Heart left ventricle (tissue), 16 donors: ENCODE results near the gene ZBTB20. TPM values are rescaled to one million over a fixed set of nuclear protein-coding genes. Genes with fewer than 3 reads are reported as not detected.

ENCODE experiments used
- ATAC-seq, 4 donors: fragments of 200-7000 bp; cut with Tn5 transposase; one replicate each; pipeline ENCODE4 v1.9.1; 2020 to 2022; ENCODE audit warnings: moderate library complexity in 4 of 4, mild to moderate bottlenecking in 3 of 4, moderate number of reproducible peaks in 1 of 4
- DNase-seq, 5 donors: peaks; one replicate each; pipeline ENCODE4 v3.0.0-alpha.2; 2020
- H3K27ac ChIP-seq, 12 donors: fragments of 200-600 bp; sonication (generic) in 4 of 12; one replicate each; pipeline versions ENCODE4 v1.5.0 to v1.8.0; 2016 to 2022; ENCODE audit warnings: mild to moderate bottlenecking in 2 of 12
- H3K27me3 ChIP-seq, 9 donors: fragments of 200-600 bp; sonication (generic) in 2 of 9; one replicate each; pipeline versions ENCODE4 v1.5.1 to v1.8.0; 2016 to 2022; ENCODE audit warnings: mild to moderate bottlenecking in 3 of 9
- H3K36me3 ChIP-seq, 9 donors: fragments of 200-600 bp; sonication (generic) in 2 of 9; one replicate each; pipeline versions ENCODE4 v1.5.0 to v1.8.0; 2018 to 2022; ENCODE audit warnings: mild to moderate bottlenecking in 2 of 9
- H3K4me1 ChIP-seq, 12 donors: fragments of 200-600 bp; sonication (generic) in 4 of 12; one replicate each; pipeline versions ENCODE4 v1.5.0 to v1.8.0; 2016 to 2022; ENCODE audit warnings: mild to moderate bottlenecking in 3 of 12
- H3K4me3 ChIP-seq, 12 donors: fragments of 200-600 bp; sonication (generic) in 4 of 12; one replicate each; pipeline versions ENCODE4 v1.5.0 to v1.8.0; 2017 to 2022; ENCODE audit warnings: mild to moderate bottlenecking in 9 of 12, moderate library complexity in 4 of 12
- H3K9me3 ChIP-seq, 12 donors: fragments of 200-600 bp; sonication (generic) in 4 of 12; one replicate each; pipeline versions ENCODE4 v1.5.0 to v1.8.0; 2016 to 2022; ENCODE audit warnings: mild to moderate bottlenecking in 1 of 12
- POLR2A ChIP-seq, 2 donors: fragments of 450-650 bp; IDR thresholded peaks; one replicate each; pipeline ENCODE4 v1.6.1; 2017; ENCODE audit warnings: antibody characterized with exemption in 2 of 2, mild to moderate bottlenecking in 2 of 2, moderate library complexity in 2 of 2
- WGBS, 4 donors: extraction: QIAGEN DNeasy Blood & Tissue Kit in 2 of 4; methylation state at CpG; one replicate each; pipeline versions ENCODE4 v1.1.5 to v1.1.7; 2013 to 2018; 5-methylcytosine and 5-hydroxymethylcytosine counted together
- intact Hi-C, 10 donors: fragments of 100-400 bp; cut with DNase I; formaldehyde crosslinking; loops; one replicate each; pipeline versions ENCODE4 v1.11.1 to v1.14.2; 2022
- polyA plus RNA-seq, 2 donors: library from polyadenylated mRNA; stranded (reverse); fragments of 200-250 nt; gene quantifications; one replicate each; pipeline ENCODE4 v1.2.3, GENCODE V29; 2013
- total RNA-seq, 9 donors: library from RNA; depleted of rRNA in 2 of 9; stranded (reverse); fragments of >200 nt in 2 of 9; fragmentation: NEBNext Ultra II Directional in 3 of 9; extraction: Animal tissue kit (Norgen Biotek cat#: 25700) in 3 of 9; gene quantifications; one replicate each; pipeline versions ENCODE4 v1.1.0 to v1.2.4, GENCODE V29; 2016 to 2023
- TF ChIP-seq, protein P1 (sequence below), 12 donors: fragments of 200-600 bp; sonication (generic) in 4 of 12; IDR thresholded peaks; one replicate each; pipeline versions ENCODE4 v1.5.0 to v1.8.0; 2018 to 2022; ENCODE audit warnings: antibody characterized with exemption in 12 of 12, mild to moderate bottlenecking in 5 of 12
- donor health status: ischemic (EF 13 %, LVEDD 7.1; RV severe dilation, severe dysfunction).
- donor health status: healthy with polysubstance abuse.
- donor health status: DM: no; HTN: yes; CAD: no.
- donor health status: DM: no; HTN: no; CAD: no.
- donor health status: ischemic (EF 25% LVEDD 6.9; RV normal size, moderate dysfunction).
- donor health status: ischemic (EF 25% LVEDD 5.7; RV mildly dilated, moderate dysfunction).
- donor health status: healthy.
- donor health status: DM: yes; HTN: yes; CAD: no.
- donor health status: ischemic (EF 35%, LVEDD 5.7; RV mildly dilated, moderate dysfunction).
- donor health status: nonischemic (EF 11% LVEDD 7.7; RV severe dilation, severe dysfunction).
- donor health status: DM: yes; HTN: yes; CAD: no.
- donor health status: PGD.
- donor health status: ischemic (EF 29% LVEDD 5.4; RV normal size, mild dysfunction).
- donor health status: nonischemic (EF 23%, LVEDD 6.1; RV moderate dilation, normal function).

The ZBTB20 gene
- total and polyA plus RNA-seq, 11 donors = 6.2 to 109 (median 77.3) TPM

DNA sequence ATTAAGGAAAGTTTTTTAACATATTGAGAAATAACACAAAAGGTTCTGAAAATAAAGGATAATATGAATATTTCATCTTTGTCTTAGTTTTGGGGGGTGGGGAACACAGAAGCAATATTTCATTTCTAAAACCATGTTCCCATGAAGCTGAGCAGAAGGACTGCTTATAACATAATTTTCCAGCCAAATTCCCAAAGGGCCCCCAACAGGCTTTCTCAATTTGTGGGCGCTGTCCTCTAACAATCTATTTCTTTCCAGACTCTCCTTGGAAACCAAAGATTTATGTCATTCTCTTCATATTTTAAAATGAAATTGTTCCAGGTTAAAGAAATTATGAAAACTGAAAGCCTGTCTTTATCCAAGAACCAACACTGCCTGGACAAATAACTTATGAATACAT, 273.5 kb downstream of the ZBTB20 start:
- Histone ChIP-seq H3K27me3 (no peaks in the 10 kb centered on the region), H3K4me1 (peaks cover 3 to 48% (median 27%) of the 10 kb centered on the region in 12 donors), H3K9me3 (no peaks in the 10 kb centered on the region), H3K4me3 (no peak overlapping the region), H3K27ac (peak overlapping the region in 4 of 12 donors; percentile 3 to 49 (median 40)), H3K36me3 (no peaks in the 10 kb centered on the region)
- TF ChIP-seq POLR2A (IDR thresholded peaks at IDR 0.05) = no peak
- TF ChIP-seq, protein P1, sequence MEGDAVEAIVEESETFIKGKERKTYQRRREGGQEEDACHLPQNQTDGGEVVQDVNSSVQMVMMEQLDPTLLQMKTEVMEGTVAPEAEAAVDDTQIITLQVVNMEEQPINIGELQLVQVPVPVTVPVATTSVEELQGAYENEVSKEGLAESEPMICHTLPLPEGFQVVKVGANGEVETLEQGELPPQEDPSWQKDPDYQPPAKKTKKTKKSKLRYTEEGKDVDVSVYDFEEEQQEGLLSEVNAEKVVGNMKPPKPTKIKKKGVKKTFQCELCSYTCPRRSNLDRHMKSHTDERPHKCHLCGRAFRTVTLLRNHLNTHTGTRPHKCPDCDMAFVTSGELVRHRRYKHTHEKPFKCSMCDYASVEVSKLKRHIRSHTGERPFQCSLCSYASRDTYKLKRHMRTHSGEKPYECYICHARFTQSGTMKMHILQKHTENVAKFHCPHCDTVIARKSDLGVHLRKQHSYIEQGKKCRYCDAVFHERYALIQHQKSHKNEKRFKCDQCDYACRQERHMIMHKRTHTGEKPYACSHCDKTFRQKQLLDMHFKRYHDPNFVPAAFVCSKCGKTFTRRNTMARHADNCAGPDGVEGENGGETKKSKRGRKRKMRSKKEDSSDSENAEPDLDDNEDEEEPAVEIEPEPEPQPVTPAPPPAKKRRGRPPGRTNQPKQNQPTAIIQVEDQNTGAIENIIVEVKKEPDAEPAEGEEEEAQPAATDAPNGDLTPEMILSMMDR (IDR thresholded peaks at IDR 0.05) = no peak
- WGBS, 4 donors = 87 to 92% (median 89%) methylated on average over 1 of the region's 1 CpG
- DNase-seq (no peak), ATAC-seq (no peak)
- intact Hi-C loops = no loop called here

DNA sequence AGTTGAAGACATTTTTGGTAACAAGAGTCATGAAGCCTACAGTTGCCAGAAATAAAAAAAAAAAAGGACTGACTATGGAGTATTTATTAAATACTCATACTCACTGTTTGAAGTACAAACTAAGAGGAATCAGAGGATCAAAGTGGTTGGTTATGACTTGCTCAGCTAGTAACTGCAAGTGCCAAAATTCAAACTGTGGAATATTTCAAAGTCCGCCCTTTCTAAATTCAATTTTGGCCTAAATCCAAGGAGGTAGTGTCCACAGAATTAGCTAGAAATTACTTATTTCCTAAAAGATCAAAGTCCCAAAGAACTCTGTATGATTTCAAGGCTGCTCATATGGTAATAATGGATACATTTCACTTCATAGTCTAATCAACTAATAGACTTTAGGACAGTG, 274.5 kb downstream of the ZBTB20 start:
- WGBS, 4 donors = 73 to 77% (median 75%) methylated on average over 1 of the region's 1 CpG
- intact Hi-C loops = no loop called here
- no peak overlapping the region for H3K4me3 ChIP-seq
- H3K4me1 ChIP-seq = peaks cover 3 to 53% (median 31%) of the 10 kb centered on the region in 12 donors
- H3K9me3 ChIP-seq = no peaks in the 10 kb centered on the region
- no peaks in the 10 kb centered on the region for H3K27me3 ChIP-seq
- H3K27ac ChIP-seq = peak overlapping the region in 1 of 12 donors; percentile 48
- ATAC-seq (peak in 1 of 4 donors; percentile 26), DNase-seq (no peak)
- no peaks in the 10 kb centered on the region for H3K36me3 ChIP-seq
- TF ChIP-seq POLR2A (IDR thresholded peaks at IDR 0.05) = no peak
- TF ChIP-seq, protein P1 (IDR thresholded peaks at IDR 0.05) = no peak

DNA sequence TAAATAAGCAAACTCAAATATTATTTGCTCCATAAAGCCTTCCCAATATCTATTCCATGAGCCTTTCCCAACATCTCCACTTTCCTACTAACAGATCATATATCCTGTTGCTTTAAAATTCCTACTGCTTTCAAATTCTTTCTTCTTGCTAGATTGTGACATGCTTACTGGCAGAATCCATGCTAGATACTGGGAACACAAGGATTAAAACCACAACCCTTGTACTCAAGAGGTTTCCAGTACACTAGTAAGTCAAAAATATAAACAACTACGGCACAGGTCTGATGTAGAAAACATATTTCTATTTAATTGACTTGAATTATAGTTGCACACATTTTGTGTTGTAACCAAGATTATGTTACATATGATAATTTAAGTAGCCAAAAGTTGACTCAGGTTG, 275.0 kb downstream of the ZBTB20 start:
- Histone ChIP-seq H3K27ac (peak overlapping the region in 3 of 12 donors; percentile 7 to 48 (median 9)), H3K27me3 (no peaks in the 10 kb centered on the region), H3K36me3 (no peaks in the 10 kb centered on the region), H3K4me3 (no peak overlapping the region), H3K4me1 (peaks cover 3 to 48% (median 31%) of the 10 kb centered on the region in 12 donors), H3K9me3 (no peaks in the 10 kb centered on the region)
- intact Hi-C loops = no loop called here
- ATAC-seq (no peak), DNase-seq (no peak)
- WGBS, 4 donors = 69 to 87% (median 80%) methylated on average over 1 of the region's 1 CpG
- TF ChIP-seq, protein P1 (IDR thresholded peaks at IDR 0.05) = no peak
- no peak for TF ChIP-seq POLR2A (IDR thresholded peaks at IDR 0.05)

DNA sequence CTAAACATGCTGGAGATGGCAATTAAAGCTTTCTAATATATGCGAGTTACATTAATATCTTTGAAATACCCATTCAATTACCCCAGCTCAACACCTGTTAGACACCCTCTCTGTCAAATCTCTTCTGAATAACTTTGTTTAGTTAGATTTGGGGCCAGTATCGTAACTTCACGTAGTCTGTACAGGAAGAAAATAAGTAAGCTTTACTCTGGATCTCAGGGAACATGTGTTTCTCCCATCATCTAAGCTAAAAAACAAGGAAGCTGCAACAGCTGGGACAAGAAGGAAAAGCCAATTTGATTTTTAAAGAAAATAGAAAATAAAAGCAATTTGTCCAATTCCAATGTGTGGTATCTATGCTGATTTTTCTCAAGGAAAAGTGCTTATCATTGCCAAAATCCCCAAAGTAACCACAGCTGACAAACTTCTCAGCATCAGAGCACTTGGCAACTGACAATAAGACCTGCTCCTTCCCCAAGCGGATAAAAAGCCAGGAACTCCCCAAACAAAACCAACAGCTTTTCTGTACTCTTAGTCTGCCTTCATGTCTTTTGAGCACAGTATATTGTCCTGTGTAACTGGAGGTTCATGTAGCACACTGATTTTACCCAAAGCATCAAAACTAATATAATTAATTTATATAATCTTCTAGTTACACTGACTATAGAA, 279.1 kb downstream of the ZBTB20 start:
- intact Hi-C loops = no loop called here
- H3K27me3 ChIP-seq = no peaks in the 10 kb centered on the region
- H3K4me1 ChIP-seq = peaks cover 0 to 42% (median 24%) of the 10 kb centered on the region in 12 donors
- DNase-seq (no peak), ATAC-seq (peak in 3 of 4 donors; percentile 36 to 52 (median 51))
- H3K27ac ChIP-seq = peak overlapping the region in 10 of 12 donors; percentile 2 to 64 (median 24)
- H3K36me3 ChIP-seq = no peaks in the 10 kb centered on the region
- TF ChIP-seq, protein P1 (IDR thresholded peaks at IDR 0.05) = no peak
- no peak for TF ChIP-seq POLR2A (IDR thresholded peaks at IDR 0.05)
- H3K4me3 ChIP-seq = no peak overlapping the region
- no peaks in the 10 kb centered on the region for H3K9me3 ChIP-seq
- 54 to 63% (median 59%) methylated on average over 4 of the region's 4 CpGs for WGBS, 4 donors
